ENCODE data around the gene XRCC6. TPM values are rescaled to one million over a fixed set of nuclear protein-coding genes. Genes with fewer than 3 reads are reported as not detected.

The XRCC6 gene
- total and polyA plus RNA-seq, 2 of the 4 experiments (the other 2 are of a cell fraction): 202 to 401 TPM

- ChIA-PET POLR2A (ENCODE audit: unreplicated experiment) (no interaction called here), CTCF (no interaction called here)
- no peak overlapping the region for H2BK120ac ChIP-seq (ENCODE audit: low read depth, low read length)
- no peak overlapping the region for H3K4me3 ChIP-seq (ENCODE audit: insufficient read depth, low read depth, low read length)
- DNase-seq (no peak), ATAC-seq (ENCODE audit: low read depth) (no peak)
- H3K9me1 ChIP-seq (ENCODE audit: insufficient read depth, low read length): peaks cover 9% of the 10 kb centered on the region
- H2BK5ac ChIP-seq (ENCODE audit: low read depth, low read length, poor library complexity, severe bottlenecking): no peak overlapping the region
- H3K56ac ChIP-seq (ENCODE audit: extremely low read depth, insufficient read depth, low read length): no peak overlapping the region
- H3K79me1 ChIP-seq (ENCODE audit: low read depth in 1 of 2, low read length in 2 of 2): peaks cover 0 to 22% of the 10 kb centered on the region in 2 experiments; a peak in 2 of 4 replicates
- H2BK15ac ChIP-seq (ENCODE audit: low read depth, low read length): no peak overlapping the region
- H2AK5ac ChIP-seq (ENCODE audit: low read depth, low read length): no peak overlapping the region
- peaks cover 11% of the 10 kb centered on the region for H4K20me1 ChIP-seq (ENCODE audit: insufficient read depth, low read length)
- H2BK20ac ChIP-seq (ENCODE audit: low read depth, low read length): no peak overlapping the region
- H3K4me2 ChIP-seq (ENCODE audit: low read depth, low read length): no peak overlapping the region
- in situ Hi-C loops (cut with MboI; ENCODE audit: low sequenced_read_pairs) (no loop called here), dilution Hi-C loops (cut with HindIII; ENCODE audit: low sequenced_read_pairs, unreplicated experiment) (no loop called here), intact Hi-C loops (cut with micrococcal nuclease) (no loop called here)
- H4K91ac ChIP-seq (ENCODE audit: insufficient read depth, low read depth, low read length): no peak overlapping the region
- TF ChIP-seq RFX5 (IDR thresholded peaks at IDR 0.05; ENCODE audit: low read depth, low read length): no peak
- TF ChIP-seq RAD21 (IDR thresholded peaks at IDR 0.05; ENCODE audit: low read length): no peak
- no peak for TF ChIP-seq CTCF (conservative IDR thresholded peaks at IDR 0.05; ENCODE audit: low read depth, low read length)
- no peak for TF ChIP-seq CHD1 (IDR thresholded peaks at IDR 0.05; ENCODE audit: low read depth, low read length)
- TF ChIP-seq CEBPB (IDR thresholded peaks at IDR 0.05; ENCODE audit: low read depth, low read length): no peak
- H3K18ac ChIP-seq (ENCODE audit: low read depth, low read length): no peak overlapping the region
- no peak overlapping the region for H2AK9ac ChIP-seq (replicated peaks; ENCODE audit: low read depth, low read length, poor library complexity)
- no peak overlapping the region for H2AFZ ChIP-seq (replicated peaks; ENCODE audit: low read length, poor library complexity)
- no peak overlapping the region for H3K27ac ChIP-seq (ENCODE audit: insufficient read depth, low read length)
- H3K9ac ChIP-seq (ENCODE audit: low read depth, low read length): no peak overlapping the region
- H3K36me3 ChIP-seq (ENCODE audit: control insufficient read depth, insufficient read depth, low read length): peaks cover 22% of the 10 kb centered on the region
- no CpG with 5 or more reads among the region's 3 CpGs for WGBS, 2 experiments (ENCODE audit: extremely low coverage in 2 of 2, insufficient read length in 1 of 2)
- no peak overlapping the region for H3K4ac ChIP-seq (ENCODE audit: low read depth, low read length)
- no peak overlapping the region for H4K8ac ChIP-seq (ENCODE audit: low read depth in 2 of 2, low read length in 2 of 2)
- H3K14ac ChIP-seq (replicated peaks; ENCODE audit: low read depth, low read length): no peak overlapping the region
- H3K4me1 ChIP-seq (ENCODE audit: control insufficient read depth, insufficient read depth, low read length): peaks cover 13% of the 10 kb centered on the region
- BruUV-seq (replicated peaks): no TSS peak
- no peak overlapping the region for H3K23ac ChIP-seq (ENCODE audit: low read depth, low read length)
- H3K9me3 ChIP-seq (ENCODE audit: control insufficient read depth, insufficient read depth, low read length): no peaks in the 10 kb centered on the region
- H4K5ac ChIP-seq (ENCODE audit: low read depth, low read length): no peak overlapping the region
- no peaks in the 10 kb centered on the region for H3K27me3 ChIP-seq (ENCODE audit: control insufficient read depth, insufficient read depth, low read length)
Measured at GRCh38 chr22:41664951-41665350, 43.9 kb downstream of the XRCC6 start.
